Smooth muscle cell of the brain vasculature (primary cell): Measurements from ENCODE around the gene RCAN2.
A peak's percentile ranks its signal among the peaks of the same experiment; 100 is the strongest.
"Not testable (repeated sequence)": the region's sequence is repeated elsewhere in the genome, so short reads cannot be mapped to it uniquely, and the experiment has no call there.

Experiments
- DNase-seq: peaks from one replicate; pipeline ENCODE4 v3.0.0-alpha.2; 2012; ENCODE audit warnings: low read depth, low spot score

The RCAN2 gene

DNA sequence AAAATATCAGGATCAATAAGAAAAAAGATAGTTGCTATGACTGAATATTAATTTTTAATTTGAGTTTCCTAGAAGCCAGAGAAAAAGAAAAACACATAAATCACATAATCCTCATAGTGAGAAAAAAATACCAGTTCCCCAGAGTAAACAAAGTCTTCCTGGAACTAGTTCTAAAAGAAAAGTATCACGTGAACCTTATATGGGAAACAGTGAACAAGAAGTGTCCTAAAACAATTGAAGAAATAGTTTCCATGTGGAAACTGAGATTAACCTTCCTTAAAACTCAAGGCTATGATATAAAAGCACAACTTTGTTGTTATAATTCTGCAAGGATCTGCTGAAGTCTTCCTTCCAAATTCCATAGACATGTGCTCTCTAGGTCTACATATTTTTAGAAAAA is 50.6 kb downstream of the RCAN2 start:
- DNase-seq: no peak

- DNase-seq: no peak
These were observed 51.1 kb downstream of the RCAN2 start for GRCh38 chr6:46440141-46440540.

DNA sequence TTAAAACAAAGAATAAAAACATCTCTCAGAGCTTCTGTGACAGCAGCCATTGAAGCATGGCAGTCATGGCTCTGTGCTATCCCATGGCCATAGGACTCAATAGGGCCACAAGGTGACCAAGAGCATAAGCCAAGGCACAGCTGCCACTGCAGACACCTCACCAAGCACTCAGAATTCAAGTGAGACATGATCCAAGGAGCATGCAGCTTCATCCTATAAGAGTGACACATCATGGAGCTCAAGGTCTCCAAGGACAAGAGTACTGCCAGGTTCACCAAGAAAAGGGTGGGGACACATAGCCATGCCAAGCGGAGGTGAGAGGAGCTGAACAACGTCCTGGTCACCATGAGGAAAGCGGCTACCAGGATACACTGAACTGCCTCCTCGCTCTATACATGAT is 53.0 kb downstream of the RCAN2 start:
- DNase-seq: no peak

DNA sequence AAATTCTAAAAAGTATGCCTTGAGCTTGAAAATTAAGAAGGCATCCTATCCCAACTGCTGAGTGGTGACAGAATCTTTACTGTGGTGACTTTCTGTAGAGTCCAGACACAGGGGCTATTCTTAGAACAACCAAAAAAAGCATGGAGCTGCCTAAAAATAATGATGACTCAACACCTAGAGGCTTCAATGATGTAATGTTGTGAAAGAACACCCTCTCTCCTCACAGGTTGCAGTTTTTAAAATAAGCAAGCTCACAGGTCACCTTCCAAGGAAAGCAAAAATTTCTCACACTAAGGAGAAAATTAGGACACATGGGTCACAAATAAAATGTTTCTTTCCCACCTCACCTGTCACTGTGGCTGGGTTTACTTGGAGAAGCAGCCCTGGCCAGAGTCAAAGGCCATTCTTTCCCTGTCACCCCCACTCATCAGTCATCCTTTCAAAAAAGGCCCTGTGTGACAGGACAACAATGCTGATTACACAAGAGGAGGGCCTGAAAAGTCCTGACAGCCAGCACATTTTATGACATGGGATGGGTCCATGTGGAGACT is 53.5 kb downstream of the RCAN2 start:
- no peak for DNase-seq

- no peak for DNase-seq
These were observed 68.6 kb downstream of the RCAN2 start for GRCh38 chr6:46422619-46423018.

- DNase-seq: no peak
These were observed 69.3 kb downstream of the RCAN2 start for GRCh38 chr6:46421939-46422338.

GRCh38 chr6:46420921-46421638 is 70.2 kb downstream of the RCAN2 start:
- DNase-seq: no peak

DNA sequence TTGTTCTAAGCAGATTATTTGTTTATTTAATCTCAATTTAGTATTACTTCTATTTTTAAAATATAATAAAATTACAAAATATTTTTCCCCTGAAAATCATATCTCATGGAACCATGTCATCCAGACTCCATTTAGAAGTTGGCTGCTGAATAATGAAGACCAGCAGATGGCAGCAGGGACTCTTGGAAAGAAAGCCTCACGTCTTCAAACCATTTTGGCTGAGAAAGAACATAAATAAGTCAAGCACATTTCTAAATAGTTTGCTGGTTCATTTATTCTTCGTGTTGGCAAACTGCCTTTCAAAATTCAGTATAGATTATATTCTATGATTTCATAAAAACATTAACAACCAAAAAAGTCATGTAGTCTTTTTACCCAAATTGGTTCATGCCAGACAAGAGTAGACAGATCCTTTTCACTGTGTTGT is 71.7 kb downstream of the RCAN2 start:
- peak; percentile 60 for DNase-seq

DNA sequence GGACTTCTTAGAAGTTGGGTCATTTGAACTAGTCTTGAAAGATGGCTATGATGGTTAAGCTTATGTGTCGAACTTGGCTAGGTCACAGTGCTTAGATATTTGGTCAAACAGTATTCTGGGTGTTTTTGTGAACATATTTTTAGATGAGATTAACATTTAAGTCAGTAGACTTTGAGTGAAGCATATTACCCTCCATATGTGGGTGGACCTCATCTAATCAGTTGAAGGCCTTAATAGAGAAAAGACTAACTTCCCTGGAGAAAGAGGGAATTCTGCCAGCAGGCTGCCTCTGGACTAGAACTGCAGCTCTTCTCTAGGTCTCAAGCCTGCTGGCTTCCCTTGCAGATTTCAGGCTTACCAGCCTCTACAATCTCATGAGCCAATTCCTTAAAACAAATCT is 76.9 kb downstream of the RCAN2 start:
- no peak for DNase-seq

DNA sequence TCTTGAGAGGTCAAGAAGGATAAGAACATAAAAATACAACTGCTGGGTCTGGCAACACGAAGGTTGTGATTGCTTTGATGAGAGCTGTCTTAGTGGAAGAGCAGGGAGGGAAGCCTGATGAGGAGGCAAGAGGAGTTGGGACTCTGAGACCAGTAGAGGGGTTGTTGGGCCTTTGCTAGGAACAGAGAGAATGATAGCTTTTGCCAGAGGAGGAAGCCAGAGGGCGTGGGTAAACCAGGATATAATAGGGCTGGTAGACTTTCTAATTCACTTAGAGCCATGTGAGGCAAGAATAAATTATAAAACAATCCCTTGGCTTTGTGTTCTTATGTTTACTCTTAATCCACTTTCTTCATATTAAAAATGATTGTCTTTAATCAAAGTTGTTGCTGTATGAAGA is 78.6 kb downstream of the RCAN2 start:
- no peak for DNase-seq

DNA sequence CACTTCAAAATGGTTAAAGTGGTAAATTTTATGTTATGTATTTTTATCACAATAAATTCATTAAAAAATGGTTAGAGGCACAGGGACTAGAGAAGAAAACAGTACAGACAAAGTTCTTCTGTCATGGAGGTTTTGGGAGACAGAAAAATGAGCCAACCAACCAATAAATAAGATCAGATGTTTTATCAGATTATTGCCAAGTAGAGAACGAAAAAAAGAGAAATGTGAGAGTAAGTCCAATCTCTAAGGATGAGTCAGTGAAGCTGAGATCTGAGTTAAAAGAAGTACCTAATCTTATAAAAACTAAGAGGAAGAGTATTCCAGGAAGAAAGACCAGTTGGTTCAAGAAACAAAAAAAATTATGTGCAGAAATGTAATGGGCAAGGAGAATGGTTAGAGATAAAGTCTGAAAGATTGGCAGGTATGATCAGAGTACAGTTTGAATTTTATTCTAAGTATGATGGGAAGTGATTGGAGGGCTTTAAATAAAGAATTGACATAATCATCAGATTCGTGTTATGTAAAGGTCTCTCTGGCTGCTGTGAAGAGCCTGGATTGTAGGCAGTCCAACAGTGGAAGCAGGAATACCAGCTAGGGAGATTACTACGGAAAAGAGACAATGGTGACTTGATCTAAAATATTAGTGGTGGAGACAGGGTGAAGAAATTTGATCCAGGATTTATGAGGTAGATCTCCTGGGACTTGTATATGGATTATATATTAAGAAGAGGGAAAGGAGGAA is 79.6 kb downstream of the RCAN2 start:
- DNase-seq: no peak

GRCh38 chr6:46410334-46410953 is 80.8 kb downstream of the RCAN2 start:
- DNase-seq: peak; percentile 10

DNA sequence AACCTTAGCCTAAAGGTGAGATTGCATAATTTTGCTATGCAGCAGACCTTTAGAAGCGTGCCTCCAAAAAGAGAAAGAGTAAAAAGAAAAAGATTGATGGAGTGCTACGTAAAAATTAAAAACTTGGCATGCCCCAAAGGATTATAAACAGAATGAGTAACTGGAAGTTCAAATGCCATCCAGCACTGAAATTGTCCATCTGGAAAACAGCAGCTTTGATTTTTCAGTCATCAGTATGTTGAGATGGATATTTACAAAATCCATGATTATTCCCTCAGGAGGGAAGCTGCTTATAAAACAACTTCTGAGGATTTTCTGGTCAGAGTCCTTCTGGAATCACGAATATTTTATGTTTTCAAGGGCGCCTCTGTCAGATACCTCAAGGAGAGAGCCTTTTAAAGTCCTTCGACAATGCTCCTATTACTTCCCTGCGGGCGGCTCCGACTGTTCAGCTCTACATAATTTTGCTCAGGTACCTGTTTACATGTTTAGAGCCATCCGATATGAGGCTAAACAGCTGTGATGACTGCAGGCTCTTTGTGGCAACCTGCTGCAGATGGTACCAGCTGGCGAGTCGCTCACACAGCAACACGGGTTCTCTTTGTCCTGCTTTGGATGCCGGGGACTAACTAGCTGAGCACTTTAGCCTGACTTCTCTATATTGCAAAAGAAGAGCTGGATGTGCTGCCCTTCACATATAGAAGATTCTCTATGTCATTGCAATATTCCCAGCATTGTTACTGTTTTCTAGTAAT is 83.3 kb downstream of the RCAN2 start:
- DNase-seq: no peak

GRCh38 chr6:46407246-46407645 is 84.0 kb downstream of the RCAN2 start:
- DNase-seq: no peak

DNA sequence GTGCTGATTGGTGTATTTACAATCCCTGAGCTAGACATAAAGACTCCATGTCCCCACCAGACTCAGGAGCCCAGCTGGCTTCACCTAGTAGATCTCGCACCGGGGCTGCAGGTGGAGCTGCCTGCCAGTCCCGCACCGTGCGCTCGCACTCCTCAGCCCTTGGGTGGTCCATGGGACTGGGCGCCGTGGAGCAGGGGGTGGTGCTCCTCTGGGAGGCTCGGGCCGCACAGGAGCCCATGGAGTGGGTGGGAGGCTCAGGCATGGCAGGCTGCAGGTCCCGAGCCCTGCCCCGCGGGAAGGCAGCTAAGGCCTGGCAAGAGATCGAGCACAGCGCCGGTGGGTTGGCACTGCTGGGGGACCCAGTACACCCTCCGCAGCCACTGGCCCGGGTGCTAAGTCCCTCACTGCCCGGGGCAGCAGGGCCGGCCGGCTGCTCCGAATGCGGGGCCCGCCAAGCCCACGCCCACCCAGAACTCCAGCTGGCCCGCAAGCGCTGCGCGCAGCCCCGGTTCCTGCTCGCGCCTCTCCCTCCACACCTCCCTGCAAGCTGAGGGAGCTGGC is 85.5 kb downstream of the RCAN2 start:
- DNase-seq: not testable (repeated sequence)

GRCh38 chr6:46400898-46401297 is 90.4 kb downstream of the RCAN2 start:
- DNase-seq: no peak

DNA sequence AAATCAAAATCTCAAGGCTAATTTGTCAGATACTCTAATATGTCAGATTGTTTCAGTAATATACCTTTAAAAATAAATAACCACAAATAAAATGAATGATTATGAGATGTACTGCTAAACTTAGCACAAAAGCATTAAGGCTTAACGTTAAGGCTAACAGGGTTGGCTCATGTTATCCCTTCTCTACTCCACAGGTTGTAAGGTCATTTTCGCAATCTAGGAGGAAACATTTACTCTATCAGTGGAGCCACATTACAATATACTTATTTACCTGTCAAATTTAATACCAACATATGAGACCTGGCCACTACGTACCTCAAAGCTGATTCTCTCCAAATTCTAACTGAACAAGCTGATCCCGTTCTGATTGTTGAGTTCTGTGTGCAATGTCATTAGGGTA is 95.7 kb downstream of the RCAN2 start:
- DNase-seq: no peak

- no peak for DNase-seq
These were observed 97.3 kb downstream of the RCAN2 start for GRCh38 chr6:46393940-46394337.

DNA sequence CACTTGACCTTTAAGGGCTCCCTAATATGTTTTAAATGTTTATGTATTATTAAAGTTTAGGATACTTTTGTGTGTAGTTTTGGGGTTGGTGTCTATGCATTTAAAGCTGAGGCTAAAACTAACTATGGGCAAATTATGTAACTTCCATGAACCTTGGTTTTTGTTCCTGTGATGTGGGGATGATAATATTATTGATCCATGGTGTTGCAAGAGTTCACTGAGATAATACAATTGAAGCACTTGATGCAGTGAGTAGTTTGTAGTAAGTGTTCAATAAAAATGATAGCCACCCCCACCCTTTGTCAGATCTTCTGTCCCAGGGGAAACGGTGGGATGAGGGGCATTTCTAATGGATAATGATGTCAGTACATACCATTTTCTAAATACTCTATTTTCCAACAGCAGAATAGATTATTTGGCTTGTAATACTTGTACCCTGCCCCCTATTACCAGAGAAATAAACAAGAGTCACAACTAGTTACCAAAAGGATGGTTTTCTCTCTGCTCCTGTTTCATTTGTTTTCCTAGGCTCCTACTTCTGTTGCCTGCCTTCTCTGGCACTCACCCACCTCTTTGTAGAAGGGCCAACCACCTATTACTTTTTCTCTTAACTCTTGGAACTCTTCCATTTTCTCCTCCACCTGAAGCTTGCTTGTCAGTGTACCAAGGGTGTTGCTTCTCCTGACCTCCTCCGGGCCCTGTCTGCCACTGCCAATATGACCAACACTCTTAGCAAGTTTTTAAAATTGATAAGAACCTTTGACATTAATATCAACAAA is 97.9 kb downstream of the RCAN2 start:
- DNase-seq: no peak

DNA sequence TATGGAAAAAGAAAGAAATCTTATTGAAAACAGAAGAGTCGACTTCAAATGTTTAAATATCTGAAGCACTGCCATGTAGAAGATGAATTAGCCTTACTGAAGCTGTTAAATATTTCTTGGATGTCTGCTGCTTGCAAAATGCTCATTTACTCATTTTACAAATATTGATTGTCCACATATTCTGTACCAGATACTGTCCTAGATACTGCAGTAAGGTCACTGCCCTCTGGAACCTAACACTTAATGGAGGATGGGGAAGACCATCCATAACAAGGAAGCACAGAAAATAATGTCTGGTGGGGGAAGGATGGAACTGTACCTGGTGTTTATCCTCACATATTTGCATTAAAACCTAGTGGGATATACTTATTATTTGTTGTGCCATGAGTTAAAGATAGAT is 99.0 kb downstream of the RCAN2 start:
- DNase-seq: no peak
